HepG2 (cell line): ENCODE data around the gene IRF1. TPM values are rescaled to one million over a fixed set of nuclear protein-coding genes. Genes with fewer than 3 reads are reported as not detected.

ENCODE experiments used
- ATAC-seq: fragments of 200-7000 bp; cut with Tn5 transposase; 3 replicates; pipeline ENCODE4 v1.9.1; 2020; ENCODE audit warnings: mild to moderate bottlenecking, moderate library complexity
- BruUV-seq: library from RNA; stranded (reverse); fragments of 400-500 nt; replicated peaks from 2 replicates; lab custom pipeline; 2021; lab: Mats Ljungman, UMichigan
- CTCF ChIA-PET: fragments of 300-600 bp; formaldehyde crosslinking; extraction: SDS; loops from one replicate; lab custom pipeline; 2021; ENCODE audit warnings: low total read pairs, inconsistent platforms, low intra/inter-chr PET ratio; lab: Yijun Ruan, JAX
- POLR2A ChIA-PET: fragments of 350-600 bp; sonication (Branson Sonifier 250); formaldehyde crosslinking; loops from one replicate; lab custom pipeline; 2020; ENCODE audit warnings: antibody characterized with exemption, inconsistent platforms; lab: Yijun Ruan, JAX
- DNase-seq: peaks from one replicate; pipeline ENCODE4 v3.0.0-alpha.2; 2015; ENCODE audit warnings: low spot score
- FAIRE-seq: peaks from 3 replicates; lab custom pipeline; 2011; peaks lifted over from hg19 to GRCh38; lab: Jason Lieb, UNC
- H2AFZ ChIP-seq: one replicate; pipeline ENCODE4 v1.6.1; 2011; ENCODE audit warnings: low read length, inconsistent platforms
- H3K27ac ChIP-seq: fragments of 300-600 bp; 3 replicates; pipeline ENCODE4 v1.8.0; 2011; ENCODE audit warnings: mixed run types, mild to moderate bottlenecking, mixed read lengths, low read length, inconsistent platforms; ENCODE audit not compliant: insufficient read depth; ENCODE audit errors: extremely low read length
- H3K27me3 ChIP-seq, 2 experiments: fragments of 200-600 bp in 1 of 2; 2 replicates in 1 of 2; 3 replicates in 1 of 2; pipeline versions ENCODE4 v1.6.0 to v1.8.0; 2011; ENCODE audit warnings: low read length in 2 of 2, mild to moderate bottlenecking in 2 of 2, moderate library complexity in 2 of 2, inconsistent platforms in 1 of 2; ENCODE audit not compliant: insufficient read depth in 2 of 2, control insufficient read depth in 1 of 2
- H3K36me3 ChIP-seq, 2 experiments: fragments of 200-600 bp in 1 of 2; replicated peaks in 1 of 2; 2 replicates in 1 of 2; 3 replicates in 1 of 2; pipeline versions ENCODE4 v1.5.1 to v1.8.0; 2011; ENCODE audit warnings: low read length in 2 of 2, inconsistent platforms in 1 of 2; ENCODE audit not compliant: insufficient read depth in 2 of 2, control insufficient read depth in 1 of 2
- H3K4me1 ChIP-seq: 2 replicates; pipeline ENCODE4 v1.5.1; 2012; ENCODE audit warnings: low read length, inconsistent platforms; ENCODE audit not compliant: insufficient read depth
- H3K4me2 ChIP-seq: 2 replicates; pipeline ENCODE4 v1.6.0; 2011; ENCODE audit warnings: low read depth, low read length, inconsistent platforms
- H3K4me3 ChIP-seq, 3 experiments: fragments of 200-600 bp in 1 of 3; sonication (generic), shearing (Covaris generic) in 1 of 3; replicated peaks in 1 of 3; 2 replicates each; pipeline ENCODE4 v1.5.1; 2011 to 2016; ENCODE audit warnings: low read length in 3 of 3, inconsistent platforms in 2 of 3, low read depth in 2 of 3, mild to moderate bottlenecking in 2 of 3, control low read depth in 1 of 3, mixed read lengths in 1 of 3; ENCODE audit not compliant: insufficient read depth in 1 of 3
- H3K79me2 ChIP-seq: one replicate; pipeline ENCODE4 v1.6.1; 2011; ENCODE audit warnings: low read length, inconsistent platforms; ENCODE audit not compliant: insufficient read depth
- H3K9ac ChIP-seq: 2 replicates; pipeline ENCODE4 v1.6.0; 2011; ENCODE audit warnings: mild to moderate bottlenecking, low read depth, low read length, inconsistent platforms; ENCODE audit not compliant: insufficient read depth
- H3K9me3 ChIP-seq: 2 replicates; pipeline ENCODE4 v1.5.1; 2012; ENCODE audit warnings: mild to moderate bottlenecking, low read length
- H4K20me1 ChIP-seq: 2 replicates; pipeline ENCODE4 v1.6.0; 2011; ENCODE audit warnings: inconsistent platforms, mild to moderate bottlenecking, low read length, moderate library complexity; ENCODE audit not compliant: insufficient read depth
- DDIT3 ChIP-seq: sonication (generic); formaldehyde crosslinking; IDR thresholded peaks from 2 replicates; pipeline ENCODE4 v1.4.0; 2020; ENCODE audit warnings: mild to moderate bottlenecking, missing genetic modification reagents
- HDAC6 ChIP-seq: fragments of 200-600 bp; sonication (generic); IDR thresholded peaks from 2 replicates; pipeline ENCODE4 v1.7.0; 2017; ENCODE audit warnings: mild to moderate bottlenecking, antibody characterized with exemption, low read length, low read depth
- PATZ1 ChIP-seq: sonication (generic); formaldehyde crosslinking; IDR thresholded peaks from 2 replicates; pipeline ENCODE4 v1.4.0; 2020; ENCODE audit warnings: missing genetic modification reagents
- PRPF4 ChIP-seq: fragments of 200-400 bp; formaldehyde crosslinking; IDR thresholded peaks from 2 replicates; pipeline ENCODE4 v1.6.1; 2016; ENCODE audit warnings: low read length, low read depth; ENCODE audit not compliant: poor library complexity, severe bottlenecking
- ZNF205 ChIP-seq: IDR thresholded peaks from 2 replicates; pipeline ENCODE4 v1.6.1; 2018; ENCODE audit warnings: missing biosample characterization, missing genetic modification reagents
- ZNF496 ChIP-seq: sonication (generic); formaldehyde crosslinking; IDR thresholded peaks from 2 replicates; pipeline ENCODE4 v1.8.1; 2023; ENCODE audit warnings: mild to moderate bottlenecking, moderate library complexity, missing genetic modification reagents; ENCODE audit not compliant: insufficient replicate concordance
- ZNF530 ChIP-seq: sonication (generic); formaldehyde crosslinking; IDR thresholded peaks from 2 replicates; pipeline ENCODE4 v1.5.0; 2020; ENCODE audit warnings: low read depth, mild to moderate bottlenecking, missing genetic modification reagents
- WGBS: methylation state at CpG from one replicate; pipeline ENCODE4 v1.1.6; 2017; ENCODE audit warnings: low lambda C conversion rate; 5-methylcytosine and 5-hydroxymethylcytosine counted together
- in situ Hi-C: cut with HindIII; loops from 2 replicates; pipeline ENCODE4 v1.10.0; 2017; ENCODE audit warnings: low pct_unique_long_range_greater_than_20kb; ENCODE audit not compliant: extremely low pct_ligation_motif_present
- intact Hi-C: fragments of 100-400 bp; cut with micrococcal nuclease; formaldehyde crosslinking; loops from one replicate; pipeline ENCODE4 v1.10.0; 2022; ENCODE audit not compliant: unreplicated experiment
- polyA plus RNA-seq, 8 experiments: library from polyadenylated mRNA; depleted of rRNA in 3 of 8; stranded (reverse) in 7 of 8; unstranded in 1 of 8; fragments of >200 nt; fragmentation: Illumina TruSeq in 4 of 8; extraction: Trizol in 4 of 8; gene quantifications; 2 replicates each; pipeline versions ENCODE4 v1.2.1 to v1.2.3, GENCODE V29; 2011 to 2016; ENCODE audit warnings: low read depth in 4 of 8, missing spikeins in 1 of 8, mixed read lengths in 1 of 8; ENCODE audit not compliant: insufficient read depth in 1 of 8
- total RNA-seq, 5 experiments: library from RNA; depleted of rRNA; stranded (reverse); fragments of >200 nt; fragmentation: Illumina TruSeq; extraction: Trizol; gene quantifications; 2 replicates each; pipeline ENCODE4 v1.2.3, GENCODE V29; 2016; ENCODE audit warnings: low read depth in 1 of 5

The IRF1 gene
- total and polyA plus RNA-seq, 2 of the 13 experiments (the other 11 are each of a cell fraction or from before 2014, with no cell fraction given) = 4.1 to 8.8 TPM

GRCh38 chr5:132528021-132528420 is 37.4 kb upstream of the IRF1 start:
- Histone ChIP-seq H3K27me3 (no peaks in the 10 kb centered on the region), H3K9ac (no peak overlapping the region), H3K4me1 (peaks cover 14% of the 10 kb centered on the region), H3K4me2 (no peak overlapping the region), H3K79me2 (no peaks in the 10 kb centered on the region), H4K20me1 (no peaks in the 10 kb centered on the region), H3K9me3 (no peaks in the 10 kb centered on the region), H2AFZ (no peak overlapping the region), H3K27ac (no peak overlapping the region), H3K4me3 (no peak overlapping the region), H3K36me3 (no peaks in the 10 kb centered on the region)
- ChIA-PET POLR2A (no interaction called here), CTCF (no interaction called here)
- FAIRE-seq (no peak), DNase-seq (no peak), ATAC-seq (no peak)
- WGBS = 97% methylated on average over 2 of the region's 2 CpGs
- no peak for TF ChIP-seq ZNF205
- no peak for TF ChIP-seq HDAC6
- no peak for TF ChIP-seq PRPF4
- TF ChIP-seq PATZ1 (CRISPR knock-in tag) = no peak
- no peak for TF ChIP-seq ZNF496
- no peak for TF ChIP-seq DDIT3 (CRISPR knock-in tag)
- TF ChIP-seq ZNF530 (CRISPR knock-in tag) = no peak
- in situ Hi-C loops = no loop called here
- intact Hi-C loops = loop anchor here (5.0 to 10.0 kb wide), 3 partner anchors 59 to 357 kb away; no protein-coding TSS in a partner anchor
- no TSS peak for BruUV-seq
